ENCODE results near the gene PM20D1. TPM values are rescaled to one million over a fixed set of nuclear protein-coding genes. Genes with fewer than 3 reads are reported as not detected.

PM20D1 gene
- total RNA-seq, 4 donors from 2014 or later: not detected

DNA sequence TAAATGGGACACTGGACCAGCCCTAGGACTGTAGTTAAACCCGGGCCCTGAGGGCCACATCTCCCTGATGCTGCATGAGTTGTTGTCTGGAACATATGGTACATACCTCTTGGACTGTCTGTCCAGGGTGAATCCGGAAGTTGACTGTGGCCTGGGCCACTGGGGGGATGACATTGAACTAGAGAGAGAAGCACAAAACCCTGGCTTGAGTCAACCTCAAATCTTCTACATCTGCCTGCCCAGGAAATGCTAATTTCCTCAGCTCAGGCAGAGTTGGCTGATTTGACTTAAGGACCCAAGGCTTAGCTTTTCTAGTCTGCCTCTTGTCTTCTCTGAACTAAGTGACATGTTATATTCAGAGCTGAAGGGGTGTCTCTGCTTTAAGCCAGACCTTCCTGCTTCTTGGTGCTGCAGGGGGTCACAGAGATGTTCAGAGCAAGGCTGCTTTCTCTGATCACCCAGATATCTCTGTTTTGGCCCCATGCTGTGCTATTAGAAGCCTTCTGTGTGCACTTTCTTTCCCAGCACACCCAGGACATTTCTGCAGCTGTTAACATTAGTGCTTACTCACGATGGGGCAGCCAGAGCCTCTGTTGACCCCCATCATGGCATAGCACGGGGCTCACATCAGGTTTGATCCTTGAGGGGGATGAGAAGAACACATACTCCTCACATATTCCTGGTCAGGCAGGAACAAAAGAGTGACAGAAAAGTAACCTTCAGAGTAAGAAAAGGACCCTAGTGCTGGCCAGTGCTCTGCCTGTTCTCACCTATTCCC, 9.6 kb downstream of the PM20D1 start:
- Histone ChIP-seq H3K27ac (no peak overlapping the region), H3K36me3 (no peaks in the 10 kb centered on the region), H3K9me3 (no peaks in the 10 kb centered on the region), H3K4me1 (peaks cover 3 to 25% of the 10 kb centered on the region in 2 donors), H3K27me3 (no peaks in the 10 kb centered on the region), H3K4me3 (no peak overlapping the region)
- DNase-seq (no peak), ATAC-seq (no peak)
- intact Hi-C loops (cut with DNase I; ENCODE audit: low total_unique reads) (no loop called here), in situ Hi-C loops (cut with MboI; ENCODE audit: low sequenced_read_pairs in 4 of 4) (no loop called here)
- TF ChIP-seq, protein P1, sequence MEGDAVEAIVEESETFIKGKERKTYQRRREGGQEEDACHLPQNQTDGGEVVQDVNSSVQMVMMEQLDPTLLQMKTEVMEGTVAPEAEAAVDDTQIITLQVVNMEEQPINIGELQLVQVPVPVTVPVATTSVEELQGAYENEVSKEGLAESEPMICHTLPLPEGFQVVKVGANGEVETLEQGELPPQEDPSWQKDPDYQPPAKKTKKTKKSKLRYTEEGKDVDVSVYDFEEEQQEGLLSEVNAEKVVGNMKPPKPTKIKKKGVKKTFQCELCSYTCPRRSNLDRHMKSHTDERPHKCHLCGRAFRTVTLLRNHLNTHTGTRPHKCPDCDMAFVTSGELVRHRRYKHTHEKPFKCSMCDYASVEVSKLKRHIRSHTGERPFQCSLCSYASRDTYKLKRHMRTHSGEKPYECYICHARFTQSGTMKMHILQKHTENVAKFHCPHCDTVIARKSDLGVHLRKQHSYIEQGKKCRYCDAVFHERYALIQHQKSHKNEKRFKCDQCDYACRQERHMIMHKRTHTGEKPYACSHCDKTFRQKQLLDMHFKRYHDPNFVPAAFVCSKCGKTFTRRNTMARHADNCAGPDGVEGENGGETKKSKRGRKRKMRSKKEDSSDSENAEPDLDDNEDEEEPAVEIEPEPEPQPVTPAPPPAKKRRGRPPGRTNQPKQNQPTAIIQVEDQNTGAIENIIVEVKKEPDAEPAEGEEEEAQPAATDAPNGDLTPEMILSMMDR (IDR thresholded peaks at IDR 0.05 in 4 of 5, conservative IDR thresholded peaks at IDR 0.05 in 1 of 5): no peak
- TF ChIP-seq POLR2A (IDR thresholded peaks at IDR 0.05): no peak

DNA sequence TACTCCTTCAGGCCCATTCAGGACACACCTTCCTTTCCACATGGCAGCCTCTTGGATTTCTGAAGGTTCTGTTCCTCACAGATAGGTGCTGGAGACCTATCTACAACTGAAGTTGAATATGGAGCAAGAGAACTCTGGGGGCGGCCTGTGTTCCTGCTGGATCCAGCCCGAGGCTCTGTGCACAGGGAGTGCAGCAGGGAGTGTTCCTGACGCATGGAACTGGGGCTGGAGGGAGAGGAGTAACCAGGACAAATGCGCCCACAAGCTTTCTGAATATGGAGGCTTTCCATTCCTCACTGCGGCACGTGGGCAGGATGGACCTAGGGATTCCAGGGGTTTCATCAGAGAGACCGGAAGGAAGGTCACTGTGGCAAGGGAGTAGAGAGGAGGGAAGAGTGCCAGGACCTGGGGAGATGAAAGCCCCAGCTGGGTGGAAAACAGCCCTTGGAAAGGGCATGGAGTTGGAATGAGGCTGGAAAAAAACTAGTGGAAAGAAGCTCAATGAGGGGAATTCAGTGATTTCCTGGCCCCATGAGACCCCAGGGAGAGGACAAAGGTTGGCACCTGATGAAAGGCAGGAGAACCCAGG, 12.5 kb downstream of the PM20D1 start:
- Histone ChIP-seq H3K27ac (no peak overlapping the region), H3K4me3 (no peak overlapping the region), H3K36me3 (no peaks in the 10 kb centered on the region), H3K4me1 (peaks cover 0 to 11% of the 10 kb centered on the region in 2 donors), H3K27me3 (no peaks in the 10 kb centered on the region), H3K9me3 (no peaks in the 10 kb centered on the region)
- TF ChIP-seq, protein P1 (IDR thresholded peaks at IDR 0.05 in 4 of 5, conservative IDR thresholded peaks at IDR 0.05 in 1 of 5): no peak
- no peak for TF ChIP-seq POLR2A (IDR thresholded peaks at IDR 0.05)
- intact Hi-C loops (cut with DNase I; ENCODE audit: low total_unique reads) (no loop called here), in situ Hi-C loops (cut with MboI; ENCODE audit: low sequenced_read_pairs in 4 of 4) (no loop called here)
- ATAC-seq (no peak), DNase-seq (no peak)

DNA sequence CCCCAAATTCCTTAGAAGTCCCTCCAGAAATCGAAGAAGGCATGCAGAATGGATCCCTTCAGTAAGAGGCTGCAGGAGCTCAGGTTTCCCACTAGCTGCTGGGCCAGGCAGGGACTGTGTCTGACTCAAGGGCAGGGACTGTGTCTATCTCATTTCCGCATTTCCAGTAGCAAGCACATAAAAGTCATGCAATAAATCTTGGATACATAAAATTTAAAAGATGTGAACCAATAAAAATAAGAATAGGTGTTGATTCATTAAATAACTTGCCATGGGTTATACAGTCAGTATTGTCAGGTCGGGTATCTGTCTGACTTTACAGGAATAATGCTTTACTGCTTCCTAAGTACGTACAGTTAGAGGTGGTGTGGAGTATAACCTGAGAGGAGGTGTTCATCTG, 15.2 kb downstream of the PM20D1 start:
- intact Hi-C loops (cut with DNase I; ENCODE audit: low total_unique reads): no loop called here
- peaks cover 0 to 13% of the 10 kb centered on the region in 2 donors for H3K4me1 ChIP-seq
- H3K4me3 ChIP-seq: no peak overlapping the region
- H3K27ac ChIP-seq: no peak overlapping the region
- in situ Hi-C loops (cut with MboI; ENCODE audit: low sequenced_read_pairs in 4 of 4): no loop called here
- H3K27me3 ChIP-seq: no peaks in the 10 kb centered on the region
- ATAC-seq: no peak
- DNase-seq: no peak
- no peak for TF ChIP-seq POLR2A (IDR thresholded peaks at IDR 0.05)
- TF ChIP-seq, protein P1 (IDR thresholded peaks at IDR 0.05 in 4 of 5, conservative IDR thresholded peaks at IDR 0.05 in 1 of 5): no peak
- no peaks in the 10 kb centered on the region for H3K36me3 ChIP-seq
- H3K9me3 ChIP-seq: no peaks in the 10 kb centered on the region

DNA sequence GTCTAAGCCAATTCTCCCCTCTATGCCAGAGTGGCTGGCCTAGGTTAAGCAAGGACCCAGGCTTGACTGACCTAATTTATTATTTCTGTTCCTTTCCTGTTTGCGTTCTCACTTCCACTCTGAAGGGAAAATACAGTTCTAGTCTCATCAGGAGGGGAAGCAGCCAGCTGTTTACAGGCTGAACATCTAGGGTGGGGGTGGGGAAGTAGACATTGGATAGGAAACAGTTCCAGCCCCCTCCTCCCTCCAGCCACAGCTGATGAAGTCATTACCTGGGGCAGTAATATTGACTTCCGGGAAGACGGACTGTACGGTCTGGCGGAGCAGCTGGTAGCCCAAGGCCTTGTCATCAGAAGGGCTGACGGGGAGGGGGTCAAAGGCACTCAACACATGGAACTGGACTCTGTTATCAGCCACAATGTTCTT, 17.6 kb downstream of the PM20D1 start:
- peaks cover 0 to 19% of the 10 kb centered on the region in 2 donors for H3K4me1 ChIP-seq
- ATAC-seq: peak in 1 of 2 donors; percentile 39
- H3K9me3 ChIP-seq: no peaks in the 10 kb centered on the region
- in situ Hi-C loops (cut with MboI; ENCODE audit: low sequenced_read_pairs in 4 of 4): no loop called here
- intact Hi-C loops (cut with DNase I; ENCODE audit: low total_unique reads): no loop called here
- H3K36me3 ChIP-seq: no peaks in the 10 kb centered on the region
- TF ChIP-seq POLR2A (IDR thresholded peaks at IDR 0.05): no peak
- TF ChIP-seq, protein P1 (IDR thresholded peaks at IDR 0.05 in 4 of 5, conservative IDR thresholded peaks at IDR 0.05 in 1 of 5): no peak
- H3K27ac ChIP-seq: no peak overlapping the region
- no peak for DNase-seq
- H3K27me3 ChIP-seq: no peaks in the 10 kb centered on the region
- H3K4me3 ChIP-seq: no peak overlapping the region

Data from gastrocnemius medialis (tissue), 4 donors.